DOHH2 (cell line): ENCODE results near the gene RNF167.
"Not testable (repeated sequence)": the region's sequence is repeated elsewhere in the genome, so short reads cannot be mapped to it uniquely, and the experiment has no call there.

Source experiments
- H3F3A ChIP-seq: fragments of 200-600 bp; sonication (generic), shearing (Covaris generic); 2 replicates; pipeline ENCODE4 v1.6.0; 2016; ENCODE audit warnings: antibody characterized with exemption, mild to moderate bottlenecking; ENCODE audit not compliant: control insufficient read depth, insufficient read depth
- H3K27ac ChIP-seq: fragments of 200-600 bp; sonication (generic); 2 replicates; pipeline ENCODE4 v1.5.1; 2014; ENCODE audit warnings: low read depth, mild to moderate bottlenecking, low read length, moderate library complexity
- H3K27me3 ChIP-seq: fragments of 200-600 bp; sonication (generic); 2 replicates; pipeline ENCODE4 v1.6.1; 2014; ENCODE audit warnings: mild to moderate bottlenecking, low read length, mixed read lengths; ENCODE audit not compliant: control insufficient read depth
- H3K36me3 ChIP-seq: fragments of 200-600 bp; sonication (generic); 2 replicates; pipeline ENCODE4 v1.6.1; 2014; ENCODE audit warnings: mild to moderate bottlenecking, low read length, moderate library complexity, mixed read lengths; ENCODE audit not compliant: control insufficient read depth
- H3K4me1 ChIP-seq: fragments of 200-600 bp; sonication (generic); 2 replicates; pipeline ENCODE4 v1.6.1; 2014; ENCODE audit warnings: mild to moderate bottlenecking, low read length, mixed read lengths; ENCODE audit not compliant: control insufficient read depth
- H3K4me2 ChIP-seq: fragments of 200-600 bp; sonication (generic); 2 replicates; pipeline ENCODE4 v1.6.0; 2014; ENCODE audit warnings: mild to moderate bottlenecking, low read length, moderate library complexity
- H3K4me3 ChIP-seq: fragments of 200-600 bp; sonication (generic); 2 replicates; pipeline ENCODE4 v1.5.1; 2014; ENCODE audit warnings: mild to moderate bottlenecking, low read length, mixed read lengths
- H3K79me2 ChIP-seq: fragments of 200-600 bp; sonication (generic); 2 replicates; pipeline ENCODE4 v1.6.1; 2014; ENCODE audit warnings: mild to moderate bottlenecking, low read length, mixed read lengths; ENCODE audit not compliant: control insufficient read depth
- H3K9me2 ChIP-seq: fragments of 200-600 bp; sonication (generic); replicated peaks from 2 replicates; pipeline ENCODE4 v1.6.1; 2014; ENCODE audit warnings: mild to moderate bottlenecking, low read length, mixed read lengths; ENCODE audit not compliant: control insufficient read depth
- H3K9me3 ChIP-seq: fragments of 200-600 bp; sonication (generic); 2 replicates; pipeline ENCODE4 v1.6.1; 2014; ENCODE audit warnings: antibody characterized with exemption, low read length, mixed read lengths; ENCODE audit not compliant: control insufficient read depth, insufficient read depth
- H4K20me1 ChIP-seq: fragments of 200-600 bp; sonication (generic); 2 replicates; pipeline ENCODE4 v1.6.0; 2014; ENCODE audit warnings: low read depth, mild to moderate bottlenecking, antibody characterized with exemption, low read length, moderate library complexity; ENCODE audit not compliant: control insufficient read depth, insufficient read depth
- EZH2phosphoT487 ChIP-seq: fragments of 200-600 bp; sonication (generic); IDR thresholded peaks from 2 replicates; pipeline ENCODE4 v1.6.1; 2017; ENCODE audit warnings: borderline replicate concordance, mild to moderate bottlenecking, antibody characterized with exemption, low read length, moderate library complexity, mixed read lengths
- TF ChIP-seq, protein P1 (sequence below): fragments of 200-600 bp; sonication (generic); IDR thresholded peaks from one replicate; pipeline ENCODE4 v1.5.1; 2014; ENCODE audit warnings: antibody characterized with exemption, mild to moderate bottlenecking, low read depth, low read length; ENCODE audit not compliant: poor library complexity, severe bottlenecking

RNF167 gene

DNA sequence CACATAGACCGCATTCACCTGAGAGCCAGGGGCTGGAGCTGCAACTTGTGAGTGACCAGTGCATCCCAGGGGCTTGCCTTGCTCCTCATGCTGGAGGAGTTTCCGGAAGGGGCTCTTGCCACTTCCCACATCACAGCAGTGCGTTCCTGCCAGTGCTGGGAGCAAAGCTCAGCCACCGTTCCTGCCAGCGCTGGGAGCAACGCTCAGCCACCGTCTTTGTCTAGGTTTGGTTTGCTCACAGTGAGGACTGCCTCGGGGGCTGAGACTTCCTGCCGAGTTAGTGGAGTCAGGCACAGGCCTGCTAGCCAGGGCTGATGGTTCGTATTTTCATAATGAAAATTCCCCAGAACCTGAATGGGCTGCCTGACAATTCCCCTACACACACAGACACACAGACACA is 31.8 kb upstream of the RNF167 start:
- Histone ChIP-seq H3F3A (no peaks in the 10 kb centered on the region), H3K36me3 (no peaks in the 10 kb centered on the region), H3K79me2 (no peaks in the 10 kb centered on the region), H3K27ac (no peak overlapping the region), H3K4me1 (peaks cover 17% of the 10 kb centered on the region), H3K4me2 (no peak overlapping the region), H3K27me3 (peaks cover 8% of the 10 kb centered on the region; the same call in 1 of the 2 replicates), H3K4me3 (no peak overlapping the region), H3K9me2 (no peaks in the 10 kb centered on the region), H4K20me1 (no peaks in the 10 kb centered on the region), H3K9me3 (no peaks in the 10 kb centered on the region)
- TF ChIP-seq, protein P1, sequence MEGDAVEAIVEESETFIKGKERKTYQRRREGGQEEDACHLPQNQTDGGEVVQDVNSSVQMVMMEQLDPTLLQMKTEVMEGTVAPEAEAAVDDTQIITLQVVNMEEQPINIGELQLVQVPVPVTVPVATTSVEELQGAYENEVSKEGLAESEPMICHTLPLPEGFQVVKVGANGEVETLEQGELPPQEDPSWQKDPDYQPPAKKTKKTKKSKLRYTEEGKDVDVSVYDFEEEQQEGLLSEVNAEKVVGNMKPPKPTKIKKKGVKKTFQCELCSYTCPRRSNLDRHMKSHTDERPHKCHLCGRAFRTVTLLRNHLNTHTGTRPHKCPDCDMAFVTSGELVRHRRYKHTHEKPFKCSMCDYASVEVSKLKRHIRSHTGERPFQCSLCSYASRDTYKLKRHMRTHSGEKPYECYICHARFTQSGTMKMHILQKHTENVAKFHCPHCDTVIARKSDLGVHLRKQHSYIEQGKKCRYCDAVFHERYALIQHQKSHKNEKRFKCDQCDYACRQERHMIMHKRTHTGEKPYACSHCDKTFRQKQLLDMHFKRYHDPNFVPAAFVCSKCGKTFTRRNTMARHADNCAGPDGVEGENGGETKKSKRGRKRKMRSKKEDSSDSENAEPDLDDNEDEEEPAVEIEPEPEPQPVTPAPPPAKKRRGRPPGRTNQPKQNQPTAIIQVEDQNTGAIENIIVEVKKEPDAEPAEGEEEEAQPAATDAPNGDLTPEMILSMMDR: no peak
- TF ChIP-seq EZH2phosphoT487: no peak

DNA sequence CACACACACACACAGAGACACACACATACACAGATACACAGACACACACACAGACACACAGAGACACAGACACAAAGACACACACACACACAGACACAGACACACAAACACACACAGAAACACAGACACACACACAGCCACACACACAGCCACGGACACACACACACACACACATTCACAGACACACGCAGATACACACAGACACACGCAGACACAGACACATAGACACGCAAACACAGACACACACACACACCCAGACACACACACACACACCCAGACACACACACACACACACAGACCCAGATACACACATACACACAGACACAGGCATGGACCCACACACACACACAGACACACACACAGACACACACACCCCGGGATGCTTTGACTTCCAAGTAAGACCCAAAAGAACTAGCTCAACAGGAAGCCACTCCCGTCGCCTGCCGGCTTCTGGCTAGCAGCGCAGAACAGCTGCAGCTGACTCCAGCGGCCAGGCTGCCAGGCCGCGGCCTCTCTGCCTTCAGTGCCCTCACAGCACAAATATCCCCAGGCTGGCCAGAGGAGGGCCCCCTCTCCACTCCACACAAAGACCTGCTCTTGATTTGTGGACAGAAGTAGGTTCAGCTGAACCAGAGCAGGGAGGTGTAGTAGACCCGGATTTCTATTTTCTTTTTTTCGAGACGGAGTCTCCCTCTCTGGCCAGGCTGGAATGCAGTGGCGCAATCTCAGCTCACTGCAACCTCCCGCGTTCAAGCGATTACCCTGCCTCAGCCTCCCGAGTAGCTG is 31.2 kb upstream of the RNF167 start:
- H3K27ac ChIP-seq: no peak overlapping the region
- H3K4me1 ChIP-seq: peaks cover 12% of the 10 kb centered on the region
- H4K20me1 ChIP-seq: no peaks in the 10 kb centered on the region
- TF ChIP-seq, protein P1: peak; percentile 72
- no peak for TF ChIP-seq EZH2phosphoT487
- peaks cover 8% of the 10 kb centered on the region; the same call in 1 of the 2 replicates for H3K27me3 ChIP-seq
- no peaks in the 10 kb centered on the region for H3K9me2 ChIP-seq
- no peaks in the 10 kb centered on the region for H3K36me3 ChIP-seq
- no peaks in the 10 kb centered on the region for H3K9me3 ChIP-seq
- H3F3A ChIP-seq: no peaks in the 10 kb centered on the region
- H3K79me2 ChIP-seq: no peaks in the 10 kb centered on the region
- no peak overlapping the region for H3K4me3 ChIP-seq
- peak overlapping the region; percentile 23; the same call in 1 of the 2 replicates for H3K4me2 ChIP-seq

DNA sequence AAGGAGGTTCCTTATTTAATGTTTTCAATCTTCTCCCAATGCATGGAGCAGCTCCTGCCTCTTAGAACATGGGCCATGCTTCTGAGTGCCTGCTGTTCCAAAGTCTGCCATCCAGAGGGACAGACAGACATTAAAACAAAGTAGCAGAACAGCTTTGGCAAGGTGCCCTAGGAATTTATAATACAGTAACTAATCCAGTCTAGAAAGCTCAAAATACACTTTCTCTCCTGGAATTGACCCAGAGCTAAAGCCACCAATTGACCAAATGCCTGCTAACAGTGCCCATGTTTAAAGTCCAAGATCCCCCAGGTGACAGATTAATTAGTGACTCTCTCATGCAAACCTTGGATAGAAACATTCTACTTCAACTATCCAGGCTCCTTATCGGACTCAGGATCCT is 26.1 kb upstream of the RNF167 start:
- Histone ChIP-seq H3K4me3 (no peak overlapping the region), H3K27me3 (no peaks in the 10 kb centered on the region), H3K4me1 (peaks cover 6% of the 10 kb centered on the region), H3K9me2 (no peaks in the 10 kb centered on the region), H3K79me2 (no peaks in the 10 kb centered on the region), H4K20me1 (no peaks in the 10 kb centered on the region), H3F3A (no peaks in the 10 kb centered on the region), H3K36me3 (no peaks in the 10 kb centered on the region), H3K4me2 (no peak overlapping the region), H3K9me3 (no peaks in the 10 kb centered on the region), H3K27ac (no peak overlapping the region)
- TF ChIP-seq, protein P1: no peak
- TF ChIP-seq EZH2phosphoT487: no peak

DNA sequence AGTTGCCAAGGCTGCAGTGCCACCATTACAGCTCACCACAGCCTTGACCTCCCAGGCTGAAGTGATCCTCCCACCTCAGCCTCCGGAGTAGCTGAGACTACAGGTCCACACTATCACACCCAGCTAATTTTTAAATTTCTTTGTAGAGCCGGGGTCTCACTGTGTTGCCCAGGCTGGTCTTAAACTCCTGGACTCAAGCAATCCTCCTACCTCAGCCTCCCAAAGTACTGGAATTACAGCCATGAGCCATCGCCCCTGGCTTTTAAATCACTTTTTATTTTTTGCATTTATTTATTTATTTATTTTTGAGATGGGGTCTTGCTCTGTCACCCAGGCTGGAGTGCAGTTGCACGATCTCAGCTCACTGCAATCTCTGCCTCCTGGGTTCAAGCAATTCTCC is 25.5 kb upstream of the RNF167 start:
- H3K27ac ChIP-seq, H3K4me3 ChIP-seq, H3K4me2 ChIP-seq, H3K36me3 ChIP-seq, H3K79me2 ChIP-seq, H4K20me1 ChIP-seq, H3K9me3 ChIP-seq, H3K27me3 ChIP-seq, H3F3A ChIP-seq, H3K9me2 ChIP-seq, H3K4me1 ChIP-seq: not testable (repeated sequence)
